Panc1 (cell line): Measurements from ENCODE around the gene FYN. TPM values are rescaled to one million over a fixed set of nuclear protein-coding genes. Genes with fewer than 3 reads are reported as not detected.

Experiments used
- ATAC-seq: fragments of 200-7000 bp; cut with Tn5 transposase; 2 replicates; pipeline ENCODE4 v1.9.1; 2020; ENCODE audit warnings: mild to moderate bottlenecking, moderate library complexity
- BruUV-seq: library from RNA; stranded (reverse); fragments of 400-500 nt; replicated peaks from 2 replicates; lab custom pipeline; 2021; lab: Mats Ljungman, UMichigan
- CTCF ChIA-PET: fragments of 300-600 bp; sonication (Branson Sonifier 250); formaldehyde crosslinking; loops from one replicate; lab custom pipeline; 2022; ENCODE audit warnings: antibody characterized with exemption; lab: Charles Lee
- POLR2A ChIA-PET: fragments of 300-600 bp; sonication (Branson Sonifier 250); formaldehyde crosslinking; loops from one replicate; lab custom pipeline; 2022; ENCODE audit warnings: antibody characterized with exemption; lab: Charles Lee
- DNase-seq: peaks from one replicate; pipeline ENCODE4 v3.0.0-alpha.2; 2010; ENCODE audit warnings: low read depth, low spot score
- H3K27ac ChIP-seq: 2 replicates; pipeline ENCODE4 v1.5.1; 2011; ENCODE audit warnings: mild to moderate bottlenecking, low read length, inconsistent platforms
- H3K27me3 ChIP-seq: fragments of 200-500 bp; sonication (Bioruptor generic); 2 replicates; pipeline ENCODE4 v1.6.0; 2014; ENCODE audit warnings: low read length, inconsistent platforms; ENCODE audit not compliant: control insufficient read depth, insufficient read depth
- H3K36me3 ChIP-seq: fragments of 200-500 bp; sonication (Bioruptor generic); 2 replicates; pipeline ENCODE4 v1.5.1; 2014; ENCODE audit warnings: inconsistent platforms, mild to moderate bottlenecking, low read length, moderate library complexity; ENCODE audit not compliant: control insufficient read depth, insufficient read depth
- H3K4me1 ChIP-seq: 2 replicates; pipeline ENCODE4 v1.5.1; 2011; ENCODE audit warnings: inconsistent platforms, mild to moderate bottlenecking, low read length, moderate library complexity; ENCODE audit not compliant: control insufficient read depth, insufficient read depth
- H3K4me3 ChIP-seq, 2 experiments: 2 replicates each; pipeline ENCODE4 v1.5.1; 2011 to 2012; ENCODE audit warnings: low read depth in 2 of 2, low read length in 2 of 2, mild to moderate bottlenecking in 2 of 2, inconsistent platforms in 1 of 2, moderate library complexity in 1 of 2
- H3K9me3 ChIP-seq: fragments of 200-500 bp; sonication (Bioruptor generic); 2 replicates; pipeline ENCODE4 v1.5.1; 2014; ENCODE audit warnings: low read depth, mild to moderate bottlenecking, inconsistent platforms, low read length, moderate library complexity; ENCODE audit not compliant: control insufficient read depth, insufficient read depth
- CTCF ChIP-seq: fragments of 450-650 bp; IDR thresholded peaks from 2 replicates; pipeline ENCODE4 v1.5.1; 2017; ENCODE audit warnings: mild to moderate bottlenecking
- POLR2AphosphoS5 ChIP-seq: IDR thresholded peaks from 2 replicates; pipeline ENCODE4 v1.6.1; 2012; ENCODE audit warnings: mild to moderate bottlenecking, low read depth, low read length, moderate library complexity
- REST ChIP-seq, 2 experiments: IDR thresholded peaks; 2 replicates each; pipeline ENCODE4 v1.6.1; 2011 to 2012; ENCODE audit warnings: low read depth in 2 of 2, control low read depth in 1 of 2, low read length in 1 of 2, mild to moderate bottlenecking in 1 of 2, moderate library complexity in 1 of 2; ENCODE audit not compliant: insufficient read depth in 1 of 2
- SIN3A ChIP-seq: IDR thresholded peaks from 2 replicates; pipeline ENCODE4 v1.6.1; 2012; ENCODE audit warnings: low read depth, mild to moderate bottlenecking, low read length, moderate library complexity, borderline replicate concordance; ENCODE audit not compliant: insufficient read depth
- TCF7L2 ChIP-seq: IDR thresholded peaks from 2 replicates; pipeline ENCODE4 v1.6.1; 2011; ENCODE audit warnings: mild to moderate bottlenecking, low read depth, low read length, inconsistent platforms
- in situ Hi-C: cut with HindIII; loops from 2 replicates; pipeline ENCODE4 v1.10.0; 2016; ENCODE audit warnings: low sequenced_read_pairs, low pct_unique_long_range_greater_than_20kb
- intact Hi-C: fragments of 100-400 bp; cut with micrococcal nuclease; formaldehyde crosslinking; loops from one replicate; pipeline ENCODE4 v1.10.0; 2022; ENCODE audit not compliant: unreplicated experiment
- total RNA-seq: library from RNA; stranded (reverse); gene quantifications from one replicate; pipeline ENCODE4 v1.2.1, GENCODE V29; 2021; ENCODE audit not compliant: unreplicated experiment

FYN gene
- total RNA-seq, 1 experiment from 2014 or later, result 4.2 TPM

GRCh38 chr6:111685058-111685457 is 188.2 kb downstream of the FYN start:
- peaks cover 7% of the 10 kb centered on the region for H3K27me3 ChIP-seq
- ChIA-PET CTCF (no interaction called here), POLR2A (no interaction called here)
- H3K27ac ChIP-seq, result no peak overlapping the region
- intact Hi-C loops, result no loop called here
- BruUV-seq, result no TSS peak
- H3K4me1 ChIP-seq, result peaks cover 5% of the 10 kb centered on the region; the same call in 1 of the 2 replicates
- ATAC-seq, result no peak
- no peak overlapping the region for H3K4me3 ChIP-seq
- in situ Hi-C loops, result no loop called here
- no peaks in the 10 kb centered on the region for H3K9me3 ChIP-seq
- DNase-seq, result no peak
- TF ChIP-seq POLR2AphosphoS5 (no peak), TCF7L2 (no peak), SIN3A (no peak), CTCF (no peak), REST (IDR thresholded peaks at IDR 0.05; ENCODE audit: insufficient read depth in 1 of 2, low read depth in 2 of 2, low read length in 1 of 2) (no peak)
- H3K36me3 ChIP-seq, result no peaks in the 10 kb centered on the region

GRCh38 chr6:111683749-111684267 is 189.4 kb downstream of the FYN start:
- no peaks in the 10 kb centered on the region for H3K9me3 ChIP-seq
- DNase-seq (no peak), ATAC-seq (no peak)
- TF ChIP-seq REST (IDR thresholded peaks at IDR 0.05; ENCODE audit: insufficient read depth in 1 of 2, low read depth in 2 of 2, low read length in 1 of 2) (no peak), POLR2AphosphoS5 (no peak), TCF7L2 (no peak), CTCF (no peak), SIN3A (no peak)
- ChIA-PET CTCF (no interaction called here), POLR2A (no interaction called here)
- intact Hi-C loops (no loop called here), in situ Hi-C loops (no loop called here)
- no peak overlapping the region for H3K27ac ChIP-seq
- no peaks in the 10 kb centered on the region for H3K36me3 ChIP-seq
- H3K4me3 ChIP-seq, result no peak overlapping the region
- no TSS peak for BruUV-seq
- H3K4me1 ChIP-seq, result peaks cover 5% of the 10 kb centered on the region; the same call in 1 of the 2 replicates
- peaks cover 4% of the 10 kb centered on the region for H3K27me3 ChIP-seq
